Loucy (cell line): ENCODE measurements around the gene FAT2.

Source experiments
- H2AFZ ChIP-seq: fragments of 200-600 bp; sonication (generic); 2 replicates; pipeline ENCODE4 v1.6.0; 2016; ENCODE audit warnings: antibody characterized with exemption, mild to moderate bottlenecking, low read length, moderate library complexity
- H3F3A ChIP-seq: fragments of 200-600 bp; 2 replicates; pipeline ENCODE4 v1.6.0; 2016; ENCODE audit warnings: antibody characterized with exemption, low read depth, mild to moderate bottlenecking
- H3K27me3 ChIP-seq: fragments of 200-600 bp; sonication (generic); 2 replicates; pipeline ENCODE4 v1.6.1; 2014; ENCODE audit warnings: low read length, mild to moderate bottlenecking; ENCODE audit not compliant: insufficient read depth, poor library complexity, severe bottlenecking
- H3K36me3 ChIP-seq: fragments of 200-600 bp; sonication (generic); 2 replicates; pipeline ENCODE4 v1.6.1; 2016; ENCODE audit warnings: low read length; ENCODE audit not compliant: insufficient read depth
- H3K4me1 ChIP-seq: fragments of 200-600 bp; sonication (generic); 2 replicates; pipeline ENCODE4 v1.5.1; 2014; ENCODE audit warnings: low read length, mild to moderate bottlenecking; ENCODE audit not compliant: insufficient read depth, poor library complexity, severe bottlenecking
- H3K4me2 ChIP-seq: fragments of 200-600 bp; sonication (generic); 2 replicates; pipeline ENCODE4 v1.6.0; 2014; ENCODE audit warnings: antibody characterized with exemption, low read length, low read depth, mild to moderate bottlenecking; ENCODE audit not compliant: poor library complexity, severe bottlenecking
- H3K4me3 ChIP-seq: fragments of 200-600 bp; sonication (generic); 2 replicates; pipeline ENCODE4 v1.5.1; 2014; ENCODE audit warnings: low read length, mild to moderate bottlenecking, mixed read lengths; ENCODE audit not compliant: poor library complexity, severe bottlenecking
- H3K79me2 ChIP-seq: fragments of 200-600 bp; sonication (generic); 2 replicates; pipeline ENCODE4 v1.6.1; 2014; ENCODE audit warnings: low read length; ENCODE audit not compliant: insufficient read depth
- H3K9ac ChIP-seq: fragments of 200-600 bp; sonication (generic); 2 replicates; pipeline ENCODE4 v1.6.0; 2014; ENCODE audit warnings: mild to moderate bottlenecking, low read depth, low read length, moderate library complexity; ENCODE audit not compliant: poor library complexity, severe bottlenecking
- H3K9me2 ChIP-seq: fragments of 200-600 bp; sonication (generic); replicated peaks from 2 replicates; pipeline ENCODE4 v1.6.1; 2016; ENCODE audit warnings: low read depth, low read length, mixed read lengths
- H3K9me3 ChIP-seq: fragments of 200-600 bp; sonication (generic); 2 replicates; pipeline ENCODE4 v1.6.1; 2014; ENCODE audit warnings: mild to moderate bottlenecking, antibody characterized with exemption, low read length, low read depth; ENCODE audit not compliant: insufficient read depth
- H4K20me1 ChIP-seq: fragments of 200-600 bp; sonication (generic); 2 replicates; pipeline ENCODE4 v1.6.0; 2014; ENCODE audit warnings: antibody characterized with exemption, low read length, mild to moderate bottlenecking; ENCODE audit not compliant: insufficient read depth, poor library complexity, severe bottlenecking
- EZH2phosphoT487 ChIP-seq: fragments of 200-600 bp; IDR thresholded peaks from 2 replicates; pipeline ENCODE4 v1.6.1; 2018; ENCODE audit warnings: antibody characterized with exemption, mild to moderate bottlenecking, moderate library complexity, borderline replicate concordance
- TF ChIP-seq, protein P1 (sequence below): fragments of 200-600 bp; sonication (generic); conservative IDR thresholded peaks from 2 replicates; pipeline ENCODE4 v1.5.1; 2014; ENCODE audit warnings: mild to moderate bottlenecking, antibody characterized with exemption, low read length

The FAT2 gene

DNA sequence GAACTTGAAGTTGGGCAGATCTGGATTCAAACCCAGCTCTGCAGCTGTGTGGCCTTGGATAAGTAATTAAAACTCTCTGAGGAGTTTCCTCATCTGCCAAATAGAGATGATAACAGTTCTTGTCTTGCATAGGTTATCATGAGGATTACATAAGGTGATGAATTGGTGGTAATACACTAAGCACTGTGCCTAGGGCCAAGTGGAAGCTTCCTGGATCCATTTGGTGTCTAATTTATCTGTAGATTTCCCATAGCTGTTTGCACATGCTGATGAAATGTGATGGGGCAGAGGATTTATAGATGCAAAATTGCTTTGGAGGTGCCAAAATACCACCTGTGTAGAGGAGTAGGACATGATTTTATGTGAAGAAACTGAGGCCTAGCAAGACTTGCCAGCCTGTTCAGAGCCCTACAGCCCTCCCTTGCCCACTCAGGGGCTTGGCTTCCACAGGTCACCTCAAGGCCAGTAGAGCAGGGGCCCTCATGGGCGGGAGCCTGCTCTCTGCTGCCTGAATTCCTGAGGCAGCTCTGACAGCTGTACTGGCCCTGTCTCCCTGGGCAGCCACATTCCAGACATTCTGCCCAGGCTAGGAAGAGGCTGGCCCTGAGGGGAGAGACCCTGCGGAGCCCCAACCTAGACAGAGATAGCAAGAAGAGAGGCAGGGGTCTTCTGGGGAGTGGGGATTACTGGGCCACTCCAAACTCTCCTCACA is 5.9 kb upstream of the FAT2 start:
- Histone ChIP-seq H2AFZ (no peak overlapping the region), H3K36me3 (no peaks in the 10 kb centered on the region), H3K4me3 (no peak overlapping the region), H3K9me2 (no peaks in the 10 kb centered on the region), H3K9me3 (no peaks in the 10 kb centered on the region), H3K4me1 (no peaks in the 10 kb centered on the region), H3K9ac (no peak overlapping the region), H4K20me1 (no peaks in the 10 kb centered on the region), H3K27me3 (no peaks in the 10 kb centered on the region), H3K4me2 (no peak overlapping the region), H3F3A (no peaks in the 10 kb centered on the region), H3K79me2 (no peaks in the 10 kb centered on the region)
- TF ChIP-seq, protein P1, sequence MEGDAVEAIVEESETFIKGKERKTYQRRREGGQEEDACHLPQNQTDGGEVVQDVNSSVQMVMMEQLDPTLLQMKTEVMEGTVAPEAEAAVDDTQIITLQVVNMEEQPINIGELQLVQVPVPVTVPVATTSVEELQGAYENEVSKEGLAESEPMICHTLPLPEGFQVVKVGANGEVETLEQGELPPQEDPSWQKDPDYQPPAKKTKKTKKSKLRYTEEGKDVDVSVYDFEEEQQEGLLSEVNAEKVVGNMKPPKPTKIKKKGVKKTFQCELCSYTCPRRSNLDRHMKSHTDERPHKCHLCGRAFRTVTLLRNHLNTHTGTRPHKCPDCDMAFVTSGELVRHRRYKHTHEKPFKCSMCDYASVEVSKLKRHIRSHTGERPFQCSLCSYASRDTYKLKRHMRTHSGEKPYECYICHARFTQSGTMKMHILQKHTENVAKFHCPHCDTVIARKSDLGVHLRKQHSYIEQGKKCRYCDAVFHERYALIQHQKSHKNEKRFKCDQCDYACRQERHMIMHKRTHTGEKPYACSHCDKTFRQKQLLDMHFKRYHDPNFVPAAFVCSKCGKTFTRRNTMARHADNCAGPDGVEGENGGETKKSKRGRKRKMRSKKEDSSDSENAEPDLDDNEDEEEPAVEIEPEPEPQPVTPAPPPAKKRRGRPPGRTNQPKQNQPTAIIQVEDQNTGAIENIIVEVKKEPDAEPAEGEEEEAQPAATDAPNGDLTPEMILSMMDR, result no peak
- no peak for TF ChIP-seq EZH2phosphoT487

DNA sequence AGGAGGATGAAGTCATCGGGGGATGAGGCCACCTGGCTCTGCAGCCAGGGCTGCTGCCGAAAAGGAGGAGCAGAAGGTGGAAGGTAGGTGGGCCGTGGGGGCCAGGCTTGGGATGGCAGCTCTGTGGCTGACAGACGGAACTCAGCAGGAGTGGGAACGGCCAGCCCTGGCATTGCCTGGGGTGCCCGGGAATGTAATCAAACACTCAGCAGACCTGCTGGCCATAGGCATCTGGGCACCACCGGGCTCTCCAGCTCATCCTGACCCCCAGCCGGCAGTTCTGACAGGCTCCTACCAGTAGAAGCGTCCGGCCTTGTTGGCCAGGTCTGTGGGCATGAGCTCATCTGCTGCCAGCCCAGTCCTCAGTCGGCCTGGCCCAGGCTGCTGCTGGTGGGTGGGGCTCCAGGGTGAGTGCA is 4.3 kb upstream of the FAT2 start:
- Histone ChIP-seq H3K4me1 (no peaks in the 10 kb centered on the region), H3K36me3 (no peaks in the 10 kb centered on the region), H2AFZ (no peak overlapping the region), H3K4me2 (no peak overlapping the region), H3F3A (no peaks in the 10 kb centered on the region), H3K27me3 (no peaks in the 10 kb centered on the region), H4K20me1 (no peaks in the 10 kb centered on the region), H3K79me2 (no peaks in the 10 kb centered on the region), H3K4me3 (no peak overlapping the region), H3K9me2 (no peaks in the 10 kb centered on the region), H3K9ac (no peak overlapping the region), H3K9me3 (no peaks in the 10 kb centered on the region)
- TF ChIP-seq EZH2phosphoT487, result no peak
- TF ChIP-seq, protein P1, result no peak

DNA sequence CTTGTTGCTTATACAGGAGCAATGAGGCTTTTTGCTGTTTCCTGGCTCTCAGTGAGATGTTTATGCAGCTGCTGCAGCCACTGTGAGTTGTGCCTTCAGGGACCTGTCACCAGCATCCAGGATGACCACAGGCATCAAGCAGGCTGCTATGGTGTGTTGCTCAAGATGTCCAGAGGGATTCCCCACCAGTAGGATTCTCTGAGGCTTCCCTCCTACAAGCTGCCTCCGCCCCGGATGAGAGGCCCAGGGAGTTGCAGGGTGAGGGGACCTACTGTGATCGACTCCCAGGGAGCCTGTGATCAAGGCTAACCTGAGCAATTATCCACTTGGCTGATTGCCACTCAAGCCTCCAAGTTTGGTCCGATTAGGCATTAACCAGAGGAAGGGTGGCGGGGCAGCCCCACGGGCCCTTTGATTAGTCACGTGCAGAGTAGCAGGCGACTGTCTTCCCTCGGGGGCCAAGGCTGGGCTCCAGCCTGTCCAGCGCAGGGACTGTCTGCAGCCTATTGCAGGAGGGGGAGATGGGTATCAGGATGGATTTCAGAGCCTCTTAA is 1.8 kb upstream of the FAT2 start:
- Histone ChIP-seq H3K4me1 (no peaks in the 10 kb centered on the region), H3K36me3 (no peaks in the 10 kb centered on the region), H3F3A (no peaks in the 10 kb centered on the region), H3K79me2 (no peaks in the 10 kb centered on the region), H3K27me3 (no peaks in the 10 kb centered on the region), H4K20me1 (no peaks in the 10 kb centered on the region), H3K4me2 (no peak overlapping the region), H3K9me3 (no peaks in the 10 kb centered on the region), H3K4me3 (no peak overlapping the region), H2AFZ (no peak overlapping the region), H3K9me2 (no peaks in the 10 kb centered on the region), H3K9ac (no peak overlapping the region)
- TF ChIP-seq, protein P1, result no peak
- TF ChIP-seq EZH2phosphoT487, result no peak
